Loucy (cell line): ENCODE measurements around the gene CYP2W1.

Experiments
- CTCF ChIP-seq: fragments of 200-600 bp; sonication (generic); conservative IDR thresholded peaks from 2 replicates; pipeline ENCODE4 v1.5.1; 2014; ENCODE audit warnings: mild to moderate bottlenecking, antibody characterized with exemption, low read length
- EZH2phosphoT487 ChIP-seq: fragments of 200-600 bp; IDR thresholded peaks from 2 replicates; pipeline ENCODE4 v1.6.1; 2018; ENCODE audit warnings: antibody characterized with exemption, mild to moderate bottlenecking, moderate library complexity, borderline replicate concordance

DNA sequence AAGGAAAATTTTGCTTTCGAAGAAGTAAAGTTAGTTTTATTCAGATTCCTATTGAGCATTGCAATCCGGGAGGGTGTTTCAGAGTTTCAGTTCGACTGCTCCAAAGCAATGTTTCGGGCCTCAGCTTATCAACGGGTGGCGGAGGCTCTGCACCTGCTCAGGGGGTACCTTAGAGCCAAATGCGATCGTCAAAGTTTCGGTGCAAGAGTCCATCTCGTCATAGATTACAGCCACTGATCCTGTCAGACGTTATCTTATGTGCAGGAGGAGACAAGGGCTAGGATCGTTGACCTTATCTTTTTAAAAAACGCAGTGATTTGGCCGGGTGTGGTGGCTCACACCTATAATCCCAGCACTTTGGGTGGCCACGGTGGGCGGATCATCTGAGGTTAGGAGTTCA is 3.8 kb upstream of the CYP2W1 start:
- TF ChIP-seq CTCF: no peak
- TF ChIP-seq EZH2phosphoT487: no peak
